Astrocyte (in vitro differentiated cells and primary cell): Measurements from ENCODE around the gene DUSP8. TPM values are rescaled to one million over a fixed set of nuclear protein-coding genes. Genes with fewer than 3 reads are reported as not detected.
"Not testable (repeated sequence)": the region's sequence is repeated elsewhere in the genome, so short reads cannot be mapped to it uniquely, and the experiment has no call there.

Experiments used
- DNase-seq: peaks from one replicate; pipeline ENCODE4 v3.0.0-alpha.2; 2010; ENCODE audit warnings: low read depth
- FAIRE-seq: peaks from 2 replicates; lab custom pipeline; 2011; peaks lifted over from hg19 to GRCh38; lab: Jason Lieb, UNC
- H2AFZ ChIP-seq: 2 replicates; pipeline ENCODE4 v1.6.0; 2012; ENCODE audit warnings: low read depth, low read length, inconsistent platforms
- H3K27ac ChIP-seq: 2 replicates; pipeline ENCODE4 v1.5.1; 2011; ENCODE audit warnings: low read depth, low read length, inconsistent platforms
- H3K27me3 ChIP-seq: 2 replicates; pipeline ENCODE4 v1.6.0; 2011; ENCODE audit warnings: low read length, inconsistent platforms; ENCODE audit not compliant: insufficient read depth
- H3K36me3 ChIP-seq: 2 replicates; pipeline ENCODE4 v1.5.1; 2011; ENCODE audit warnings: low read length, inconsistent platforms; ENCODE audit not compliant: insufficient read depth
- H3K4me1 ChIP-seq: 2 replicates; pipeline ENCODE4 v1.5.1; 2011; ENCODE audit warnings: low read length, inconsistent platforms; ENCODE audit not compliant: insufficient read depth
- H3K4me2 ChIP-seq: 2 replicates; pipeline ENCODE4 v1.6.0; 2012; ENCODE audit warnings: low read length, inconsistent platforms
- H3K4me3 ChIP-seq: 2 replicates; pipeline ENCODE4 v1.5.1; 2011; ENCODE audit warnings: low read depth, mild to moderate bottlenecking, low read length, inconsistent platforms; ENCODE audit not compliant: insufficient read depth
- H3K79me2 ChIP-seq: 2 replicates; pipeline ENCODE4 v1.6.0; 2012; ENCODE audit warnings: mild to moderate bottlenecking, low read length, inconsistent platforms; ENCODE audit not compliant: insufficient read depth
- H3K9ac ChIP-seq: 2 replicates; pipeline ENCODE4 v1.6.0; 2012; ENCODE audit warnings: mild to moderate bottlenecking, low read length, inconsistent platforms
- H3K9me3 ChIP-seq: 2 replicates; pipeline ENCODE4 v1.5.1; 2012; ENCODE audit warnings: low read depth, mild to moderate bottlenecking, low read length, inconsistent platforms; ENCODE audit not compliant: insufficient read depth
- H4K20me1 ChIP-seq: 2 replicates; pipeline ENCODE4 v1.6.0; 2012; ENCODE audit warnings: low read length, inconsistent platforms; ENCODE audit not compliant: insufficient read depth
- H3K27ac Mint-ChIP-seq: one replicate; pipeline ENCODE4 v1.8.0; 2021; ENCODE audit warnings: mild to moderate bottlenecking, mixed read lengths; ENCODE audit not compliant: unreplicated experiment
- H3K27me3 Mint-ChIP-seq: one replicate; pipeline ENCODE4 v1.8.0; 2021; ENCODE audit warnings: low read depth, mixed read lengths; ENCODE audit not compliant: unreplicated experiment
- H3K36me3 Mint-ChIP-seq: one replicate; pipeline ENCODE4 v1.8.0; 2021; ENCODE audit warnings: low read depth, mixed read lengths; ENCODE audit not compliant: unreplicated experiment
- H3K4me1 Mint-ChIP-seq: one replicate; pipeline ENCODE4 v1.8.0; 2021; ENCODE audit warnings: low read depth, mixed read lengths; ENCODE audit not compliant: unreplicated experiment
- H3K4me3 Mint-ChIP-seq: one replicate; pipeline ENCODE4 v1.8.0; 2021; ENCODE audit warnings: mild to moderate bottlenecking, moderate library complexity, mixed read lengths; ENCODE audit not compliant: unreplicated experiment
- H3K9me3 Mint-ChIP-seq: one replicate; pipeline ENCODE4 v1.8.0; 2021; ENCODE audit warnings: mild to moderate bottlenecking, mixed read lengths; ENCODE audit not compliant: unreplicated experiment
- CTCF ChIP-seq: IDR thresholded peaks from 2 replicates; pipeline ENCODE4 v1.5.1; 2011; ENCODE audit warnings: low read depth, mild to moderate bottlenecking, inconsistent platforms, low read length, moderate library complexity; ENCODE audit not compliant: insufficient read depth
- EZH2 ChIP-seq: IDR thresholded peaks from 2 replicates; pipeline ENCODE4 v1.6.1; 2012; ENCODE audit warnings: mild to moderate bottlenecking, low read length, inconsistent platforms; ENCODE audit not compliant: insufficient read depth
- total RNA-seq: library from RNA; stranded (reverse); gene quantifications from 2 replicates; pipeline ENCODE4 v1.2.1, GENCODE V29; 2021

DUSP8 gene
- total RNA-seq, 1 donor from 2014 or later = 14.8 TPM

GRCh38 chr11:1592628-1593027 is 20.6 kb upstream of the DUSP8 start:
- peaks cover 61% of the 10 kb centered on the region for H3K27me3 Mint-ChIP-seq
- Histone ChIP-seq H3K4me1 (no peaks in the 10 kb centered on the region), H4K20me1 (no peaks in the 10 kb centered on the region), H3K4me2 (no peak overlapping the region), H3K27ac (no peak overlapping the region), H3K9ac (no peak overlapping the region), H3K36me3 (no peaks in the 10 kb centered on the region), H2AFZ (no peak overlapping the region), H3K4me3 (no peak overlapping the region), H3K27me3 (peaks cover 24% of the 10 kb centered on the region), H3K79me2 (no peaks in the 10 kb centered on the region), H3K9me3 (no peaks in the 10 kb centered on the region)
- H3K9me3 Mint-ChIP-seq = no peaks in the 10 kb centered on the region
- no peak overlapping the region for H3K4me3 Mint-ChIP-seq
- FAIRE-seq = no peak
- TF ChIP-seq CTCF = no peak
- no peak for TF ChIP-seq EZH2
- H3K27ac Mint-ChIP-seq = no peak overlapping the region
- peaks cover 5% of the 10 kb centered on the region for H3K4me1 Mint-ChIP-seq
- H3K36me3 Mint-ChIP-seq = peaks cover 3% of the 10 kb centered on the region
- no peak for DNase-seq

- H3K27me3 Mint-ChIP-seq = peaks cover 46% of the 10 kb centered on the region
These were observed 17.9 kb upstream of the DUSP8 start for GRCh38 chr11:1589996-1590395.

GRCh38 chr11:1589191-1589963 is 17.3 kb upstream of the DUSP8 start:
- not testable (repeated sequence) for H3K4me3 ChIP-seq, H3K4me1 ChIP-seq, H3K4me2 ChIP-seq, DNase-seq, FAIRE-seq, H3K9ac ChIP-seq, H3K36me3 Mint-ChIP-seq, H3K27ac Mint-ChIP-seq, H3K36me3 ChIP-seq, H2AFZ ChIP-seq, H3K27ac ChIP-seq, H4K20me1 ChIP-seq, H3K4me1 Mint-ChIP-seq, H3K79me2 ChIP-seq, H3K4me3 Mint-ChIP-seq, H3K9me3 ChIP-seq, H3K9me3 Mint-ChIP-seq
- H3K27me3 Mint-ChIP-seq = peaks cover 40% of the 10 kb centered on the region
- H3K27me3 ChIP-seq = peaks cover 22% of the 10 kb centered on the region

More at GRCh38 chr11:1589996-1590395, 17.9 kb upstream of the DUSP8 start:
- H3K4me2 ChIP-seq = no peak overlapping the region
- H3K4me3 Mint-ChIP-seq = no peak overlapping the region
- peaks cover 5% of the 10 kb centered on the region for H3K4me1 Mint-ChIP-seq
- no peak overlapping the region for H3K9ac ChIP-seq
- H3K9me3 ChIP-seq = no peaks in the 10 kb centered on the region
- no peak overlapping the region for H3K4me3 ChIP-seq
- TF ChIP-seq EZH2 (no peak), CTCF (no peak)
- no peak for FAIRE-seq
- no peaks in the 10 kb centered on the region for H3K4me1 ChIP-seq
- peaks cover 1% of the 10 kb centered on the region for H3K36me3 Mint-ChIP-seq
- H3K36me3 ChIP-seq = no peaks in the 10 kb centered on the region
- H4K20me1 ChIP-seq = no peaks in the 10 kb centered on the region
- H3K27ac ChIP-seq = no peak overlapping the region
- DNase-seq = no peak
- H3K79me2 ChIP-seq = no peaks in the 10 kb centered on the region
- H3K9me3 Mint-ChIP-seq = no peaks in the 10 kb centered on the region
- no peak overlapping the region for H3K27ac Mint-ChIP-seq
- peaks cover 22% of the 10 kb centered on the region for H3K27me3 ChIP-seq
- H2AFZ ChIP-seq = no peak overlapping the region
